ENCODE data around the gene HPD.
"Not testable (repeated sequence)": the region's sequence is repeated elsewhere in the genome, so short reads cannot be mapped to it uniquely, and the experiment has no call there.

The HPD gene

DNA sequence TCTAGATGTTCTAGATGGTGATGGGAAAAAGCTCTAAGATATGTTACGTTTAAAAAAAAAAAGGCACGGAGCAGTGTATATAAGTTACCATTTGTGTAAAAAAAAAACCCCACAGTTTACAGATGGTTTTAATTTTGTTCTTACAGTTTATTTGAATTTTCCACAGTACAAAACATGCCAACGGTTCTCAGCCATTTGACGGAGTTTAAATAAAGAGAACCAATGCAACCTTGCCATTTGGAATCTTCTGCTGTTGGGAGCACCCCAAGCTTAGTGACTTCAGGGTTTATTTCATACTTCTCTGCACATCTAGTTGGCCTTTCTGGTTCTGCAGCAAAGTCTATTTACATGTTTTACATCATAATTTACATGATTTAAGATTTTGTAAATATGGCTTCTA lies 7.7 kb upstream of the HPD start:
- no peak for DNase-seq (ENCODE audit: low spot score)

DNA sequence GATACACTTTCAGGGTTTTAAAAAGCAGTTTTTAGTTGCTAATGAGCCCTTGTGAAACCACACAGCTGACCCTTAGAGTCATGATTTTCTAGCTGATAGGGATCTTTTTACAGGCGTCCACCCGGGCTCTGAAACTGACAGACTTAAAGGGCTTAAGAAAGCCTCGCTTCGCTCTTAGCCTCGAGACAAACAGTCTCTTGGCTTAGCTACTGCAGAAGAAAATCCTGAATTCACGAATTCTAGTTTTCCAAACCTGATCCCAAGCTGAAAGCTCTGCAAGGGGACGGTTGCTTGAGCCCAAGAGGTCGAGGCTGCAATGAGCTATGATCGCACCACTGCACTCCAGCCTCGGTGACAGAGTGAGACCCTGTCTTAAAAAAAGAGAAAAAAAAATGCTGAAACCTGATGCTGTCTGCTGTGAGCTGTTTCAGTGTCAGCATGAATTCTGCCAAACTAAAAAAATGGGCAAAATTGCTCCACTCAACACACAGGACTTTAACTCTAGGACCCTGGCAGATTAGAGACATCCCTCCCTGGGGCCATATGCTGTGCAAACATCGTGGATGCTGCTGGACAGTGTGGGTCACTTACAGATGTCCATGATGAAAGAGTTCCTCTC lies 3.1 kb upstream of the HPD start:
- no peak for DNase-seq (ENCODE audit: low spot score)

DNA sequence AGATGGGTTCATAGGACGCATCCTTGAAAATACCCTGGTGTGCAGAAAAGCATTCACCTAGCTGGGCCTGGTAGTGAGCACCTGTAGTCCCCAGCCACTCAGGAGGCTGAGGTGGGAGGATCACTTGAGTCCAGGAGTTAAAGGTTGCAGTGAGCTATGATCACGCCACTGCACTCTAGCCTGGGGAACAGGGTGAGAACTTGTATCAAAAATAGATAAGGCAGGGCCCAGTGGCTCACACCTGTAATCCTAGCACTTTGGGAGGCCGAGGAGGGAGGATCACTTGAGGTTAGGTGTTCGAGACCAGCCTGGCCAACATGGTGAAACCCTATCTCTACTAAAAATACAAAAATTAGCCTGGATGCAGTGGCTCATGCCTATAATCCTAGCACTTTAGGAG lies 2.0 kb upstream of the HPD start:
- not testable (repeated sequence) for DNase-seq (ENCODE audit: low spot score)

DNA sequence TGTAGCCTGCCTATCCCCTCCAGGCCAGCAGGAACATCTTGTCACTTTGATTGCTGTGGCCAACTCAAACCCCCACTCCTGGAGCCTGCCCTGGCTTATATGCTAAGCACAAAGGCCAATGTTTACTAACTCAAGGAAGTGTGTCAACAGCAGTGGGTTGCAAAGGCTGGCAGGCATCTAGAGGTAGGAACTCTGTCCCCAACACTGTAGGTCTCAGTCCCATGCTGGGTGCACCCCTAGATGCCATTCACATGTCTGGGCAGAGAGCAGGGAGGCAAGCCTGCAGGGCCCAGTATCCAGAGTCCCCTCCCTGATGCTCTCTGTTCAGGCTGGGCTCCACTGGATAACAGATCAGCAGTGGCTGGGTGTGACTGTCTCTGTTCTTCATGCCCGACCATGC lies 1.6 kb upstream of the HPD start:
- DNase-seq (ENCODE audit: low spot score): no peak

DNA sequence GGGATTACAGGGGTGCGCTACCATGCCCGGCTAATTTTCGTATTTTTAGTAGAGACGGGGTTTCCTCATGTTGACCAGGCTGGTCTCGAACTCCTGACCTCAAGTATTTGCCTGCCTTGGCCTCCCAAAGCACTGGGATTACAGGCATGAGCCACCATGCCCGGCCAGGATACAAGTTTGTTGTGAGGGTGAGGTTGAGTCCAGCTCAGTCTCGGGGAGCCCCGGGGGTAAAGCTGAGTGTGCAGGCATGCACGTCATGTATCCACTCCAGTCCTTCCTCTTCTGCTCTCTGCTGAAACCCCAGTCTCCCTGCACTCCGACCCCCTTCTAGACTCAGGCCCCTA lies 369 bp downstream of the HPD start:
- DNase-seq (ENCODE audit: low spot score): no peak

DNA sequence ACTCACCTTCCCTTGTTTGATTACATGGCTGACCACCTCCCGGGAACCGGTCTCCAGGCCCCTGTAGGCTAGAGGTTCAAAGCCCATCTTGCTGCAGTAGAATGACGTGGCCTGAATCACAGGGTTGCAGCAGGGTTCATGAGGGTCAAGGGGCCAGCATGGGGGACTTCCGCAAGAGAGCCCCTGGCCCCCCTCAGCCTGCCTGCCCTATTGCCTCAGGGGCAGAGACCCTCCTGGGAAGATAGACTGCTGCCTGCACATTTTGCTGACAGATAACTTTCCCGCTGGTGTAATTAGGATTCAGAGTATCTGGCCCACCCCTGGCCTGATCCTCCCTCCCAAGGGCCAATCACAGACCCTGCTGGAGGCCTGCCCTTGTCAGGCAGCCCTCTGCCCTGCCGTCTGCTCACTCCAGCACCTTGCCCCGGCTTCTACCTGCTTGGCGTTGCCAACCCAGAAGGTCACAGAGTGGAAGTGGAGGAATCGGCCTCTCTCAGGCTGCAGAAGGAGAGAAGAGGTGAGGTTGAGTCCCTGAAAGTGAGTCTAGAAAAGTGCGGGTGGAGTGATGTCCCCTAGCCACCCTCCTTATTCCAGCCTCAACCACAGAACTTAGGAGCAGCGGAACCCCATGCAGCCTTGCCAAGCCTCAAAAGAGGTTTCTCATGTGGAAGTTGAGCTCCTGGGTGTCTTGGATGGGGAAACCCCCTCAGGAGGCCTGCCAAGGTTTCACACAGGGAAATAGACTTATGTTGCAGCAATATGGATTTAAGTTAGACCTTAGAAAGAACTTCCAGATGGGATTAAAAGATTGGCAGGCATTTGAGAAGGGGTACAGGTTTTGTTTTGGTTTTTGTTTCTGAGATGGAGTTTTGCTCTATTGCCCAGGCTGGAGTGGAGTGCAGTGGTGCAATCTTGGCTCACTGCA lies 1.1 kb downstream of the HPD start:
- DNase-seq (ENCODE audit: low spot score): no peak

DNA sequence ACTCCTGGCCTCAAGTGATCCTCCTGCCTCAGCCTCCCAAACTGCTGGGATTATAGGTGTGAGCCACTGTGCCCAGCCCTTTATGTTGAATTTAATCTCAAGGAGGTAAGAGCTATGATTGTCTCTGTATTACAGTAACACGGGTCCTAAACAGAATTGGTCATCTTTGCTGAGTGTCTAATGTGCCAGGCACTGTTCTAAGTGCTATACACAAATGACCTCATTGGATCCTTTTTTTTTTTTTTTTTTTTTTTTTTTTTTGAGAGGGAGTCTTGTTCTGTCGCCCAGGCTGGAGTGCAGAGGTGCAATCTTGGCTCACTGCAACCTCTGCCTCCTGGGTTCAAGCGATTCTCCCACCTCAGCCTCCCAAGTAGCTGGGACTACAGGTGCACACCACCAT lies 6.3 kb downstream of the HPD start:
- not testable (repeated sequence) for DNase-seq (ENCODE audit: low spot score)

DNA sequence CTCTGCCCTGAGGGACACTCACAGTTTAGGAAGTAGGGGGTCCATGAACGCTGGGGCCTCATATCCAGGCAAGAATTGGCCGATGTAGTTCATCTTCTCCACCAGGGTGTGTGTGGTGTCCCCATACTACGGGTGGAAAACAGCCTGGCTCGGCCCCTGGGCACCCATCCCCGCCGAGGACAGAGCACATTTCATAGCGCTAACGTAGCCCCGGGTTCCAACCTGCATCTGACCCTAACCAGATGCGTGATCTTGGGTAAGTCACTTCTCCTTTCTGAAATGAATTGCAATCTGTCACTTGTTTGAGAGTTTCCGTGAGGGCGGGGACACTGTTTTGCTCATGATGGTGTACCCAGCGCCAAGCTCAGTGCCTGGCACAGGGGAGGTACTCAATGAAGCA lies 9.0 kb downstream of the HPD start:
- no peak for DNase-seq (ENCODE audit: low spot score)

DNA sequence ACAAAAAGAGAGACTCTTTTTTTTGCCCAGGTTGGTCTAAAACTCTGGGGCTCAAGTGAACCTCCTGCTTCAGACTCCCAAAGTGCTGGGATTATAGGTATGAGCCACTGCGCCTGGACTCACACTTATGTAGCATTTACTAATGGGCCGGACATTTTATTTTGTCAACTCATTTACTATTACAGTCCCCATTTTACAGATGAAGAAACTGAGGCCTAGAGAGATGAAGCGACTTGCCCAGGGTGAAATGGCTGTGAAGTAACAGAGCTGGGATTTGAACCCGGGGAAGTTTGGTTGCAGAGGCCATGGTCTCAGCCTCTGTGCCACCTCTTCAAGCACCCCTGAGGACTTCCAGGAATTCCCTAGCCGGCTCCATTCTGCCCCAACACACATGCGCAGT lies 9.4 kb downstream of the HPD start:
- no peak for DNase-seq (ENCODE audit: low spot score)

DNA sequence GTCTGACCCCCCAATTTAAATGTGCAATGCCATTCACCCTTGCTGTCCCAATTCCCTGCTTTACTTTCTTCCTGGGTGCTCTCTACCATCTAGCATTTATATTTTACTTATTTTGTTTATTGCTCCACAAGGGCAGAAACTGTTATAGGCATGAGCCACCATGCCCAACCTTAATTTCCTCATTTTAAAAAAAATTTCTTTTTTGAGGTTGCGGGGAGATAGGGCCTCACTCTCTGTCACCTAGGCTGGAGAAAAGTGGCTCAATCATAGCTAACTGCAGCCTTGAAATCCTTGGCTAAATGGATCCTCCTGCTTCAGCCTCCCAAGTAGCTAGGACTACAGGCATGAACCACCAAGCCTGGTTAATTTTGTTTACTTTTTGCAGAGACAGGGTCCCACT lies 13.0 kb downstream of the HPD start:
- DNase-seq (ENCODE audit: low spot score): no peak

DNA sequence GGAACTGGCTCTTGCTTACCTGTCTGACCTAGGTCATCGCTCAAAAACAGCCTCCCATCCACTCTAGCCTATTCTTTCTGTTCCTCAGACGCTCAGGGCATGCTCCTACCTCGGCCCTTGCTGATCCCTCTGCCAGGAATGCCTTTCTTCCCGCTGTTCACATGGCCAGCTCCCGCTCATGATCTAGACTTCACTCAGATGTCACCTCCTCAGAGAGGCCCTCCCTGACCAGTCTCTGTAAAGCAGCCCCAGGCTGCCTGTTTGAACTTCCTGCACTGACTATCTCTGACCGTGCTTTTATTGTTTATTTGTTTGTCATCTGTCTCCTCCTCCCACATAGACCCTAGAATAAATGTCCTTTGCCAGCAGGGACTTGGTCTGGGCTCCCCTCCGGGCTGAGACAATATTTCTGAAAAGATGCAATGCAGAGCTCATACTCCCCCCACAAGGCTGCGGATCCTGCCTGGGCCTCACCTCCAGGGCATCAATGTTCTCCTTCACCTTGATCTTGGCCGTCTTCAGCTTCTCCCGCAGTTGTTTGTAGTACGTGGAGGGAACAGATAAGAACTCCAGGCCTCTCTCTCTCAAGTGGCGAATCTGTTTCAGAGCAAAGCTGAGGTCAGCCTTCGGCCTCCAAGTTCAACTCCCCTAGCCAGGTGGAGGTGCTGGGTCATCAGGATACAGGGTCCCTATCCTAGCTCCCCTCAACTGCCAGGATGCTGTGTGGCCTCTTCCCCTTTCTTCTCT lies 15.2 kb downstream of the HPD start:
- no peak for DNase-seq (ENCODE audit: low spot score)

DNA sequence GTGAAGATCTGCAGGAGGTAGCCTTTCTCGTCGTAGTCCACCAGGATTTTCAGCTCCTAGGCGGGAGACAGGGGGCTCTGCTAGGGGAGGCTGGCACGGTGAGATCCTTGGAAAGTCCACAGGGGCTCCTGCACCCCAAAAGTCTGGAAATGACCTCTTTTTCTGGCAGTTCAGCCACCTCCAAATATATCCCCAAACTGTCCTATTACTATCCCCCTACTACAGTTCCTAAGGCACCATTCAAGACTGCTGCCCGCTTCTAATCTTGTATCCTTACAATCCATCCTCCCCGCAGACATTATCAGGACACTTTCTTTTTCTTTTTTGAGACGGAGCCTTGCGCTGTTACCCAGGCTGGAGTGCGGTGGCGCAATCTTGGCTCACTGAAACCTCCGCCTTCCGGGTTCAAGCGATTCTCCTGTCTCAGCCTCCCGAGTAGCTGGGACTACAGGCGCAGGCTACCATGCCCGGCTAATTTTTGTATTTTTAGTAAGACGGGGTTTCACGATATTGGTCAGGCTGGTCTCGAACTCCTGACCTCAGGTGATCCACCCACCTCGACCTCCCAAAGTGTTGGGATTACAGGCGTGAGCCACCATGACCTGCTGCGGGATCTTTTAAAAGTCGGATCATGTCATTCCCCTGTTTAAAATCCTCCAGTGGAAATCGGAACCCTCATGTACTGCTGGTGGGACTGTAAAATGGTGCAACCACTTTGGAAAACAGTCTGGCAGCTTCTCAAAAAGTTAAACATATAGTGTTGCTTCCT lies 18.5 kb downstream of the HPD start:
- DNase-seq (ENCODE audit: low spot score): no peak

DNA sequence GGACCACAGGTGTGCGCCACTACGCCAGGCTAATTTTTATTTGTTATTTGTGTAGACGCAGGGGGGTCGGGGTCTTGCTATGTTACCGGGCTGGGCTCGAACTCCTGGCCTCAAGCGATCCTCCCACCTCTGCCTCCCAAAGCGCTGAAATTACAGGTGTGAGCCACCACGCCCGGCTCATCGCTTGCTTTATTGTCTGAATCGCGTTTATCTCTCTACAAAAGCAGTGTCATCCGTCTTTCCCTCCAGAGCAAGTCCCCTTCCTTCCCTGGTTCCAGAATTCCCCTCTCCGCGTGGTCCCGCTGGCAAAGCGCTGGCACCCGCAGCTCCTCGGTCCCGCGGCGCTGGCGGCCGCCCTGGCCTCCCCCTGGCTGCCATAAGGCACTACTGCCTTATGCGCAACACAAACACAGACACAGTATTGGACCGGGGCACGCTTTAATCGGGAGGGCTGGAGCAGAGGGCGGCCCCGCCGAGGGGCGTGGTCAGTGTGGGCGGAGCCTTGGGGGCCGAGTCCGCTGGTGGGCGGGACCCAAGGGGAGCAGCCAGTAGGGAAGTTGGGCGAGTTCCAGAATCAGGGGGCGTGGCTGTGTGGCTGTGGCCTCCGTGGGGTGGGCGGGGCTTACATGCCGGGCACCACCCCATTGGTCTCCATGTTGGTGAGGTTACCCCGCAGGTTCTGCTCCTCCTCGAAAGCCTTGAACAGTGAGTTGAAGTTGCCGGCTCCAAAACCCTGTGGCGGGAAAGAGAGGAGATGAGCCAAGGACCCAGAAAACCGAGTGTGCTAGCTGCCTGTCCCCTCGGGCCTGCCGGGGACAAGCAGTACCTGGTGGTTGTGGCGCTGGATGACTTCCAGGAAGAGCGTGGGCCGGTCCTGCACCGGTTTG lies 19.3 kb downstream of the HPD start:
- peak; percentile 100 for DNase-seq (ENCODE audit: low spot score)

DNA sequence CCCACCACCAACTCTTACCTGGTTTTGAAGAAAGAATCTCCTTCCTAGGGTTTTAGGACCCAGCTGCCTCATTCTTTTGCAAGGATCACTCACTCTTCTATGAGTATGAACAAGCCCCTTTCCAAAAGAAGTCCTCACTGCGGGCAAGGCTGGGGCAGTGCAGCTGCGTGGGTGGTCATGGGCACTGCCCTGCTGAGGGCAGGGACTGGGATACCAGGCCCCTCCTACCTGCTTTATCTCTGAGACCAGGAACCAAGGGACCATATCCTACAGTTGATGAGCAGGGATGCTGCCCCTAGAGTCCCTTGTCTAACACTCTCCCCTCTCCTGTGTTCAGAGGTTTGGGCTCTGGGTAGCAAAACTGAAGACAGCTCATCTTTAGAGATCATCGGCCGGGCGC lies 20.5 kb downstream of the HPD start:
- DNase-seq (ENCODE audit: low spot score): no peak

DNA sequence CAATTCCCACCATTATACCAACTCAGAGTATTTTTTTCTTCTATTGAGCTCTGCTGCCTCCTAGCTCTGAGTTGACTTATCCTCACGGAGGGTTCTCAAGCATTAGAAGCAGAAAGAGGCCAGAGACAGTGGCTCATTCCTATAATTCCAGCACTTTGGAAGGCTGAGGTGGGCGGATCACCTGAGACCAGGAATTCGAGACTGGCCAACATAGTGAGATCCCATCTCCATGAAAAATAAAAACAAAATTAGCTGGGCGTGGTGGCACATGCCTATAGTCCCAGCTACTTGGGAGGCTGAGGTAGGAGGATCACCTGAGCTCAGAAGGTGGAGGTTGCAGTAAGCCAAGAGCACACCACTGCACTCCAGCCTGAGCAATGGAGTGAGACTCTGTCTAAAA lies 21.0 kb downstream of the HPD start:
- DNase-seq (ENCODE audit: low spot score): no peak

DNA sequence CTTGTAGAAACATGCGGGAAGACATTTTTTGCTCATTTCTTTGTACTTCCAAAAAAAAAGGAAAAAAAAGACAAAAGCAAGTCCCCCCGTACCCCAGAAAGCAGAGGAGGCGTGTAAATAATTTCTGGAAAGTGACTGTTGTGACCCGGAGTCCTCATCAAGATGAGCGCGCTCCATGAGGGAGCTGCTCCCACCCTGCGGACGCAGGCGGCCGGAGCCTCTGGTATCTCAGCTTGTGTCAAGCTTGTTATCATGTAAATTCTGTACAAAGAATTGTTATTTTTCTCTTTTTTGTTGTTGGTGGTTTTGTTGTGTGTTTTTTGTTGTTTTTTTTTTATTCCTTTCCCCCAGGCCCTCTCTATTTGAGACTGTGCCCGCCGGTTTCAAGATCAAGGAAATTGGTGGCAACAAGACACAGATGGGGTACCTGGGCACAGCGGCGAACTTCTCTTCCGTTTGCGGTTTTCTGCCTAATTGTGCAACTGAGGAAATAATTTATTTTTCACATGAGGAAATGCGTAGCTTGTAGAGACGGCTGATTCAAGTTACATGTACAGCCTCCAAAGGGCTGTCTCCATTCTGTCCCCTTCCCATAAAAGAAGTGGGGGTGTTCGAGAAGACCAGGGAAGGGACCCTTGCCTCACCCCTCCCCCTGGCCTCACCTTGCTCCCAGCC lies 27.0 kb downstream of the HPD start:
- no peak for DNase-seq (ENCODE audit: low spot score)

DNA sequence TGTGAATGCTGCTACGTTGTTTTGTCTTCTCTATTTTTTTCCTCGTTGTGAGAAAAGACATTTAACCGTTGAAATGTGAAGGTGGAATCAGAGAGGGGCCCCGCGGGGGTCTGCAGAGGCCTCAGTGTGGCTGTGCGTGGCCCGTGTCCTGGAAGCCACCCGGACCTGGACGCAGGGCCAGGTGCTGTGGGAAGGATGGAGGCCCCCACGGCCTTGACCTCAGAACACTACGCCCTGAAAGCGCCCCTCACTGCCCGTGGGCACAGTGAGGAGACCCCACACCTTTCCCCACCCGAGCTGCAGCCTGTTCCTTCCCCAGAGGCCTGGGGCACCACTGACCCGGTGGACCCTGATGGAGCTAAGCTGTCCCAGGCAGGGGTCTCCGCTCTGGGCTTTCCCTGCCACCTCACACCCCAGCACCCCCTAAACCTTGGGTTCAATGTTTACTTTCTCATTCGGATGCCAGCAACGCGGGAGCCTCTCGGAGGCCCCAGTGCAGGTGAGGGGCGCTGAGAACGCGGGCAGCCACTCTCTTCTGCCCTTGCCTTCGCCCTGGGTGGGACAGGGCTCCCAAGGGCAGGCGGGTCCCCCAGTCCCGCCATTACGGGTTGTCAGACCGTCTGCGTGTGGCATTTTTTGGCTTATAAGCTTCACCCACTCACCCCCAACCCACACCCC lies 27.9 kb downstream of the HPD start:
- DNase-seq (ENCODE audit: low spot score): no peak

DNA sequence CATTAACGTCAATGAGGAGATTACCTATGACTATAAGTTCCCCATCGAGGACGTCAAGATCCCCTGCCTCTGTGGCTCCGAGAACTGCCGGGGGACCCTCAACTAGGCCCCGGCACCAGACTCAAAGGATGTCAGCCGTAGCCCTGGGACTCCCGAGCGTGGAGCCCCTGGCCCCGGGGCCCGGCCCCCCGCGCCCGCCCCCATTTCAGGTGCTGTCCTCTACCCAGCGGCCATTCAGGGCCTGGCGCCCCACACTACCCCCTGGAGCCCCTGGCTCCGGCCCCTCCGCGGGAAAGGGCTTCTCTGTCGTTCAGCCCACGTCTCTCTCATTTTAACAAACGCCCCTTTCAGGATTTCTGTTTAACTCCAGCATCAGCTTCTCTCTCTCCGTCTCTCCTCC lies 28.5 kb downstream of the HPD start:
- DNase-seq (ENCODE audit: low spot score): no peak

DNA sequence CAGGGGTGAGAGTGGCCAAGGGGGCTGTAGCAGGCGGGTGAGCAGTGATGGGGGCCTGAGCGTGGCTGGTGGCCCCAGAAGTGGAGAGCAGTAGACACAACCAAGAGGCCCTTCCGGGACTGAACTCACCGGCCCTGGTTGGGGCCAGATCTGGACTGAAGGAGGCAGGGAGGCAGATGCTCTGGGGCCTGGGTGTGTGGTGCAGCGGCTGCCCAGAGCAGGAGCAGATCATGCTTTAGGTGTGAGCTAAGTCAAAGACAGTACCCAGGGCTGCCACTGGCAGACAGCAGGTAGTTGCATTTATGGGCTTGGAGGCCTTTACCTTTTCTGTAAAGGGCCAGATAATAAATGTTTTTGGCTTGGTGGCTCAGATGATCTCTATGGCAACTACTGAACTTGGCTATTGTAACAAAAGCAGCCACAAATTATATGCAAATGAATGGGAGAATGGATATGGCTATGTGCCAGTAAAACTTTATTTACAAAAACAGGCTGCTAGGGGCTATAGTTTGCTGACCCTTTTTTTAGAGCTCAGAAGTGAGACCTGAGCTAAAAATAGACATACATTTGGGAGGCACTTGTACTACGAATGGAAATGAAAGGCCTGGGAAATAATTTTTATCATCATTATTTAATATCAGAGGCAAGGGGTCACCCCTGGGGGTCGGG lies 29.3 kb downstream of the HPD start:
- no peak for DNase-seq (ENCODE audit: low spot score)

DNA sequence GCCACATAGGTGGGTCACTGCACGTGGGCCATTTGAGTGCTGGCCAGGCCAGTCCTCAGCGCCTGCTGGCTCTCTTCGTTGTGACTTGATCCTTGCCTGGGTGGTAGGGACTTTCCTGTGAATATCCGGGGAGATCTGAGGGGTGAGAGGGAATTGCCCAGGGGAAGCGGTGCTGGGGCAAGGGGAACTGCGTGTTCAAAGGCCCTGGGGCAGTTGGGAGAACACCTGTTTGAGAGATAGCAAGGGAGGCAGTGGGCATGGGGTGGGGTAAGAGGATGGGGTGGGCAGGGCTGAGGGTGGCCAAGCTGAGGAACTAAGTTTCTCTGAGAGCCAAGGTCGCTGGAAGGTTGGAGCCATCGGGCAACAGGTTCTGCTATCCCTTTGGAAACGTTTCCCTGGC lies 29.8 kb downstream of the HPD start:
- no peak for DNase-seq (ENCODE audit: low spot score)

Measured in GM03348 (cell line).